Upper lobe of right lung (tissue), 1 donor: Measurements from ENCODE around the gene ADAM21. TPM values are rescaled to one million over a fixed set of nuclear protein-coding genes. Genes with fewer than 3 reads are reported as not detected.
"Not testable (repeated sequence)": the region's sequence is repeated elsewhere in the genome, so short reads cannot be mapped to it uniquely, and the experiment has no call there.

ENCODE experiments used
- ATAC-seq: fragments of 200-7000 bp; cut with Tn5 transposase; one replicate; pipeline ENCODE4 v1.9.1; 2020; ENCODE audit warnings: mild to moderate bottlenecking, moderate library complexity
- DNase-seq: peaks from one replicate; pipeline ENCODE4 v3.0.0-alpha.2; 2020
- H3K27ac ChIP-seq: fragments of 200-600 bp; one replicate; pipeline ENCODE4 v1.8.0; 2022
- H3K27me3 ChIP-seq: fragments of 200-600 bp; one replicate; pipeline ENCODE4 v1.8.0; 2022; ENCODE audit warnings: mild to moderate bottlenecking
- H3K36me3 ChIP-seq: fragments of 200-600 bp; one replicate; pipeline ENCODE4 v1.8.0; 2022
- H3K4me1 ChIP-seq: fragments of 200-600 bp; one replicate; pipeline ENCODE4 v1.8.0; 2022
- H3K4me3 ChIP-seq: fragments of 200-600 bp; one replicate; pipeline ENCODE4 v1.8.0; 2022; ENCODE audit warnings: mild to moderate bottlenecking
- H3K9me3 ChIP-seq: fragments of 200-600 bp; one replicate; pipeline ENCODE4 v1.8.0; 2022
- intact Hi-C: fragments of 100-400 bp; cut with DNase I; formaldehyde crosslinking; loops from one replicate; pipeline ENCODE4 v1.11.0; 2022
- long read RNA-seq: library from polyadenylated mRNA; unstranded; transcript quantifications from one replicate; pipeline ENCODE4 v2.0.0, GENCODE V29; 2021
- total RNA-seq: library from RNA; stranded (reverse); fragmentation: NEBNext Ultra II Directional; extraction: Animal tissue kit (Norgen Biotek cat#: 25700); gene quantifications from one replicate; pipeline ENCODE4 v1.2.1, GENCODE V29; 2021
- TF ChIP-seq, protein P1 (sequence below): fragments of 200-600 bp; IDR thresholded peaks from one replicate; pipeline ENCODE4 v1.8.0; 2022; ENCODE audit warnings: antibody characterized with exemption
- donor health status: DM: no; HTN: yes; CAD: no; lungs with severe emphysema.

The ADAM21 gene
- not detected for total RNA-seq
- long read RNA-seq, result 0 reads

DNA sequence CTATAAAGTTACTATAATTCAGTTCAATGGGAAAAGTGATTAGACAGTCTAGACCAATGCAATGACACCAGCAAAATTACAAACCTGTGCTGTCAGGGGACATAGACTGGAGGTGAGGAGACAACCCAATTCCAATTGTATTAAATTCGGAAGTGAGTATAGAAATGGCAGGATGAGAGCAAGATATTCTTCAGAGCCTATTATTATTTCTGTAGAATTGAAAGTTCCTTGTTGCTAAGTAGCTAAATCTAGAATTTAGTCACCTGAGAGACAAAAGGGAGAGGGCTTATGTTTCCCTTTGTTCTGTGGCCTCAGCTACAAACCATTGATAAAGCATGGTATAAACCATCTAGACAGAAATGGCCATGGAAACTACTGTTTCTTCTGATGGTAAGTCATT is at the start of gene ADAM21:
TSS of gene ADAM21 (plus strand) at position 301 of the 400 bp plus-strand sequence. CDS start 5,326 bp downstream, outside the sequence.
- DNase-seq (no peak), ATAC-seq (no peak)
- TF ChIP-seq, protein P1, sequence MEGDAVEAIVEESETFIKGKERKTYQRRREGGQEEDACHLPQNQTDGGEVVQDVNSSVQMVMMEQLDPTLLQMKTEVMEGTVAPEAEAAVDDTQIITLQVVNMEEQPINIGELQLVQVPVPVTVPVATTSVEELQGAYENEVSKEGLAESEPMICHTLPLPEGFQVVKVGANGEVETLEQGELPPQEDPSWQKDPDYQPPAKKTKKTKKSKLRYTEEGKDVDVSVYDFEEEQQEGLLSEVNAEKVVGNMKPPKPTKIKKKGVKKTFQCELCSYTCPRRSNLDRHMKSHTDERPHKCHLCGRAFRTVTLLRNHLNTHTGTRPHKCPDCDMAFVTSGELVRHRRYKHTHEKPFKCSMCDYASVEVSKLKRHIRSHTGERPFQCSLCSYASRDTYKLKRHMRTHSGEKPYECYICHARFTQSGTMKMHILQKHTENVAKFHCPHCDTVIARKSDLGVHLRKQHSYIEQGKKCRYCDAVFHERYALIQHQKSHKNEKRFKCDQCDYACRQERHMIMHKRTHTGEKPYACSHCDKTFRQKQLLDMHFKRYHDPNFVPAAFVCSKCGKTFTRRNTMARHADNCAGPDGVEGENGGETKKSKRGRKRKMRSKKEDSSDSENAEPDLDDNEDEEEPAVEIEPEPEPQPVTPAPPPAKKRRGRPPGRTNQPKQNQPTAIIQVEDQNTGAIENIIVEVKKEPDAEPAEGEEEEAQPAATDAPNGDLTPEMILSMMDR, result no peak
- H3K27ac ChIP-seq, result no peak within 1 kb of the TSS
- H3K36me3 ChIP-seq, result no peaks in the 10 kb centered on the region
- no peaks in the 10 kb centered on the region for H3K9me3 ChIP-seq
- no peaks in the 10 kb centered on the region for H3K27me3 ChIP-seq
- H3K4me3 ChIP-seq, result no peak within 1 kb of the TSS
- intact Hi-C loops, result no loop called here
- H3K4me1 ChIP-seq, result no peaks in the 10 kb centered on the region

DNA sequence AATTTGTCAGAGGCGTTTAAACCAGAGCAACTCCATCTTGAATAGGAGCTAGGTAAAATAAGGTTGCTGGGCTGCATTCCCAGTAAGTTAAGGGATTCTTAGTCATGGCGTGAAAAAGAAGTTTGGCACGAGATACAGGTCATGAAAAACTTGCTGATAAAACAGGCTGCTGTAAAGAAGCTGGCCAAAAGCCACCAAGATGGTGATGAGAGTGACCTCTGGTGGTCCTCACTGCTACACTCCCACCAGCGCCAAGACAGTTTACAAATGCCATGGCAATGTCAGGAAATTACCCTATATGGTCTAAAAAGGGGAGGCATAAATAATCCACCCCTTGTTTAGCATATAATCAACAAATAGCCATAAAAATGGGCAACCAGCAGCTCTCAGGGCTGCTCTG is 48.6 kb upstream of the ADAM21 start:
- intact Hi-C loops, H3K27me3 ChIP-seq, ATAC-seq, H3K4me1 ChIP-seq, H3K4me3 ChIP-seq, H3K27ac ChIP-seq, H3K36me3 ChIP-seq, DNase-seq, H3K9me3 ChIP-seq: not testable (repeated sequence)
- TF ChIP-seq, protein P1, result peak; percentile 8

DNA sequence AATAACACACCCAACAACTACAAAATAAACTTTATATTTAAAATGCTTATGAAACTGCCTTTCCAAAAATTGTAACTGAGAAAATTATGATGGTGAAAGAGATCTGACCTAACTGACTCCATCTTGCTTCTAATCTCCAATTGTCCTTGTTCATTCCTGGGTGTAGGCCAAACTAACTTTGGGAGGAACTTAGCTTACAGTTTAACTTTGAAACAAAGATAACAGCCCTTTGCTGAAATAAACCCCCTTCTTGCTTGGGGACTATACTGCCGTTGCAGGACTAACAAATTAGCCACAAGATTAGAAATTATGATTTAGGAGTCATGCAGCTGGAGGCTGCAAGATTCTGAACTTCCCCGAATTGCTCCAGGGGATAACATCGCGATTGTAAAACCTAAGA is 45.8 kb upstream of the ADAM21 start:
- DNase-seq, H3K27me3 ChIP-seq, H3K36me3 ChIP-seq, H3K9me3 ChIP-seq, H3K4me1 ChIP-seq, ATAC-seq, intact Hi-C loops, H3K27ac ChIP-seq, H3K4me3 ChIP-seq: not testable (repeated sequence)

DNA sequence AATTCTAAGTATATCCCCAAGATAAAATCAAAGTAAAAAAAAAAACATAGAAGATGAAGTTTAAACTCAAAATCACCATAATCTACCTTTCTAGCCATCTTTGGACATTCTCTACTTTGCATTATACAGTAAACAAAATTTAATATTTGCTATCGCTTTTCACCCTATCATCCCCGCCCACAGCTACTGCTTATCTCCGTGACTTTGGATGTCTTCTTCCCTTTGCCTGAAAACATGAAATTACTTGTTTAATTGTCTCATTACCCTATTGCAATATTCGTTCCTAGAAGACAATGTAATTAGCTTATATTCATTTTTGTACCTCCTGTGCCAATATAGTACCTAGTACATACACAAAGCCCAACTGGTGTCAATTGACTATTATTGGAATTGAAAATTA is 44.4 kb upstream of the ADAM21 start:
- no peak for ATAC-seq
- no peaks in the 10 kb centered on the region for H3K27me3 ChIP-seq
- no peaks in the 10 kb centered on the region for H3K9me3 ChIP-seq
- intact Hi-C loops, result no loop called here
- no peak overlapping the region for H3K4me3 ChIP-seq
- H3K27ac ChIP-seq, result no peak overlapping the region
- H3K4me1 ChIP-seq, result no peaks in the 10 kb centered on the region
- peaks cover 3% of the 10 kb centered on the region for H3K36me3 ChIP-seq
- TF ChIP-seq, protein P1, result no peak
- DNase-seq, result no peak

DNA sequence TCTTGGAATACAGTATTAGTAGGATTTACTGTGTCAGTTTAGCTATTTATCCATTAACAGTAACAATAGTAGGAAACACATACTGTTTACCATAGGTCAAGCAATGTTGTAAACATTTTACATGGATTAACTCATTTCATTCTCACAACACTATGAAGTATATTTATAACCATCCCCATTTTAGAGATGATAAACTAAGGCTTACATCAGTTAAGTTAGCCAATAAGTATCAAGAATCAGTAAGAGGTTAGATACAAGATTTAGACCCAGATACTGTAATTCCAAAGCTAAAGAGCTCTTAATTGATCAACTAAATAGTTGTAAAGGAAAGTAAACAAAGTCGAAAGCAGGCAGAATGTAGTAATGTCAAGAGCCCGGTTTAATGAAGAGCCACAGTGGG is 36.2 kb upstream of the ADAM21 start:
- Histone ChIP-seq H3K27me3 (no peaks in the 10 kb centered on the region), H3K27ac (no peak overlapping the region), H3K4me1 (peaks cover 14% of the 10 kb centered on the region), H3K9me3 (no peaks in the 10 kb centered on the region), H3K4me3 (peak overlapping the region; percentile 94), H3K36me3 (peaks cover 3% of the 10 kb centered on the region)
- DNase-seq, result no peak
- TF ChIP-seq, protein P1, result no peak
- intact Hi-C loops, result no loop called here
- ATAC-seq, result no peak

DNA sequence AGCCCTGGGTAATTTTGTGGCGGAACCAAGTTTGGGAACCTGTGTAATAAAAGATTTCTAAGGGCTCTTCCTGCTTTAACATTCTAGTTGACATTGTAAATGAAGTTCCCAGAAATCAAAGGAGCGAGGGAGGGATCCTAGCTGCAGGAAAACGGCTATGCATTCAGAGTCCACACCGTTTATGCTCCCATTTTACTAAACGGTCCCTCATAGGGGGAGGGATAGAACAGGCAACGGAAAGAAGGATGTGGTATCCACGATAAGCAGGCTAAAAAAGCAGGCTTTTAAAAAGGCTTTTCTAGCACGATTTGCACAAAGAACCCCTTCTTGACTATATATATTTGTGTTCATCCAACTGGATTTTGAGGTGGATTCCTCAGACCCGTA is 35.6 kb upstream of the ADAM21 start:
- intact Hi-C loops, result no loop called here
- H3K9me3 ChIP-seq, result no peaks in the 10 kb centered on the region
- H3K4me1 ChIP-seq, result peaks cover 14% of the 10 kb centered on the region
- TF ChIP-seq, protein P1, result no peak
- peak; percentile 35 for ATAC-seq
- H3K4me3 ChIP-seq, result peak overlapping the region; percentile 94
- peak overlapping the region; percentile 81 for H3K27ac ChIP-seq
- H3K27me3 ChIP-seq, result no peaks in the 10 kb centered on the region
- no peaks in the 10 kb centered on the region for H3K36me3 ChIP-seq
- no peak for DNase-seq
